HG03196 (cell line): ENCODE measurements around the gene BRPF3.

ENCODE experiments used
- ATAC-seq: cut with Tn5 transposase; IDR thresholded peaks from one replicate; pipeline ENCODE4 v1.9.1; 2021; ENCODE audit not compliant: unreplicated experiment

Gene BRPF3

DNA sequence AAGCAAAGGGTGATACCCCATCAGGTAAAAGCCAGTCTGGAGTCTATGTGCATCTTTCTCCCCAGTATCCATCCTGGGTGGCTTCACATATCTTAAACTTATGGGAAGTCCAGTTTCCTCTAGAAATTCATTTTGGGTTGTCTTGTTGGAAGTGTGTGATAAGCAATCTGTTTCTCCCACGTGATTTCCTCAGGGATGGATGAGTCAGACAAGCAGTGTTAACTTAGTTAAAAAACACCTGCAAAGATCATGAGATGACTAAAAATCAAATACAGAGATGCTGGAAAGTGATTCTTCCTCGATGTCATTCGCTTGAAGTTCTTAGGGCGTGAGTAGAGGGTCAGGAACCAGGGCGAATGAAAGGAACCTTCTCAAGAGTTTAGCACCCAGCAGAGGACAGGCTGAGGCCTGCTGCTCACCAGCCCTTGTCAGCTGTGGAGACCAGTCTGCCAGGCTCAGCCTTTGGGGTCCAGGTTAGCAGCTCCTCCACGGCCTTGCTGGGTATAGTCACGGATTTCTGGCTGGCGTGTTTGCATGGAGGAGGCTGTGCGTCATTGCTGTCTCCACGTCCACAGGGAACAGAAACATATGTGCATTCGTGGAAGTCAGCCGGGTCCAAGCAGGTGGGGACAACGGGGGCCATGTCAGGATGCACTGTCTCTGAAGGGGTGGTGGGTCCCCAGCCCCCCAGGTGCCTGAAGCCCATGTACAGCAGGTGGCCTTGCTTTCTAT, 70.5 kb downstream of the BRPF3 start:
- ATAC-seq, result no peak

- no peak for ATAC-seq
Observed at GRCh38 chr6:36267731-36268477, 71.4 kb downstream of the BRPF3 start.

DNA sequence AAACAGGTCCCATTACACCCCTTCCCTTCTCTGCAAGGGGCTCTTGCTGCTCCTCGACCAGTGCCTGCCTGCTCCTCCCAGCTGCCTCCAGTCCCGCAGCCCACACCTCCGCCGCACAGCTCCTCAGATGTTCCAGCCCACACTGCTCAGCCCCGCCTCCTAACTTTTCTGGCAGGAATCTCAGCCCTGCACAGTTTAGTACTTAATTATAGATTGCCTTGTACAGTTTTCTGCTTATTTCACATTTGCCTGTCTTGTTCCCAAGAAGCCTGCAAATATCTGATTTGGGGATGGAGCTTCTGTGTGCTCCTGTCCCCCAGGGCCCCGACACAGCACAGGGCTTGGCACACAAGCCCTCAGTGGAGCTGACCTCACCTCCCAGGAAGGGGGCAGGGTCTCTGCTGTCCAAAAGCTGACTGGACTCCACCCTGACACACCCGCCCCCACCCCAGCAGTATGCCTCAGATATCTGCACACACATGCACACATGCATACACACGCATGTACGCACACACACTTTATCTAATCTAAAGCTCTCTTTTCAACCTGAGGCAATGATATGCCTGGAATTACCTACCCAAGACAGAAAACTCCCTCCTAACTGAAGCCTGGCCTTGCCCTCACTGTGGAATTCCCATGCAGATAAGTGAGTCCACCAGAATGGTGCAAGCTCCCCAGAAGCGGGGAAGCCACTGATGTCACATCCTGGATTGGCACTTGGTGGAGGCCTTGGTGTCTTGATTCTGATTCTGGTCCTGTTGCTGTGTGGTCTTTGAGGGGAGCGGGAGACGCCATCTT, 72.1 kb downstream of the BRPF3 start:
- no peak for ATAC-seq

DNA sequence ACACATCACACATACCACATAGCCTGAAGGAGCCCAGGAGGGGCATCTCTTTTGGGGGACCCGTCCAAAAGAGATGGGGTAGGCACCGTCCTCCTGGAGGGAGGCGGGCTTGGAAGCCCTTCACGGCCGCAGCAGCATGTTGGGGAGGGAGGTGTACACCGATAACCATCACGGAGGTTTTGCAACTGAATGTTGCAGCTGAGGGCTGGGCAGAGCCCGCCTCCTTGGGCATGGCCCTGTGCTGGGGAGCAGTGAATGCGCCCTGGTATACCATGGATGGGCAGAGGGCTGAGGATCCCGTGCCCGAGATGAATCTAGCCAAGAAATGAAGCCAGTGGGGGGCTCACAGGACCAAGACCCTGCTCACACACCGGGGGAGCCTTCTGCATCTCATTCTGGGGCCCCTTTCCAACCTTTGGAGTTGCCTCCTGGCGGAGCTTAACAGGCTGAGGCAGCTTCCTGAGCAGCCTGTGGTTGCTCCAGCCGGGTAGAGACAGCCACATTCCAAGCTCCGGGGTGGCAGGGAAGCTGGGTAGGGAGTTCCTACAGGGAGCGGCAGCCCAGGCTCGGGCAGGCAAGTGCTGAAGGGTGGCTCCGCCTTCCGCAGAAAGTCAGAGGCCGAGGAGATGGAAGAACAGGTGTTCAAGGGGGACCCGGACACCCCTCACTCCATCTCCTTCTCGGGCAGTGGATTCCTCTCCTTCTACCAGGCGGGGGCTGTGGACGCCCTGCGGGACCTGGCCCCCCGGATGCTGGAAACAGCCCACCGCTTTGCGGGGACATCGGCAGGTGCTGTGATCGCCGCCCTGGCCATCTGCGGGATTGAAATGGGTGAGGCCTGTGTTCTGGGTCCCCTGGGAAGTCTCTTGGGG, 73.5 kb downstream of the BRPF3 start, which contains the start of gene PNPLA1:
TSS of gene PNPLA1 (plus strand) at position 227 of the 872 bp plus-strand sequence. CDS start at position 627, 400 bp downstream.
- ATAC-seq, result no peak

- ATAC-seq, result no peak
Observed at GRCh38 chr6:36272234-36272633, 75.7 kb downstream of the BRPF3 start.

DNA sequence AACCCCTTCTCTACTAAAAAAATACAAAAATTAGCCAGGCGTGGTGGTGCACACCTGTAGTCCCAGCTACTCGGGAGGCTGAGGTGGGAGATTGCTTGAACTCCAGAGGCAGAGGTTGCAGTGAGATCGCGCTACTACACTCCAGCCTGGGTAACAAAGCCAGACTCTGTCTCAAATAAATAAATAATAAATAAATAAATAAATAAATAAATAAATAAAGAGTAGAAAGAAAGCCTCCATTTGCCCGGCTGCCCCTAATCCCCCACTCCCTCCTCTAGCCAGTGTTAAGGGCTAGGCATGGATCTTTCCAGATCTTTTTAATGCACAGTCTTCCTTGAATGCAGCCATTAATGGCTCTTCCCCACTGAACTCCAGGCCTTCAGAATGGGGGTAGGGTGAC, 76.5 kb downstream of the BRPF3 start:
- ATAC-seq, result no peak

- no peak for ATAC-seq
Observed at GRCh38 chr6:36273802-36274514, 77.4 kb downstream of the BRPF3 start.

DNA sequence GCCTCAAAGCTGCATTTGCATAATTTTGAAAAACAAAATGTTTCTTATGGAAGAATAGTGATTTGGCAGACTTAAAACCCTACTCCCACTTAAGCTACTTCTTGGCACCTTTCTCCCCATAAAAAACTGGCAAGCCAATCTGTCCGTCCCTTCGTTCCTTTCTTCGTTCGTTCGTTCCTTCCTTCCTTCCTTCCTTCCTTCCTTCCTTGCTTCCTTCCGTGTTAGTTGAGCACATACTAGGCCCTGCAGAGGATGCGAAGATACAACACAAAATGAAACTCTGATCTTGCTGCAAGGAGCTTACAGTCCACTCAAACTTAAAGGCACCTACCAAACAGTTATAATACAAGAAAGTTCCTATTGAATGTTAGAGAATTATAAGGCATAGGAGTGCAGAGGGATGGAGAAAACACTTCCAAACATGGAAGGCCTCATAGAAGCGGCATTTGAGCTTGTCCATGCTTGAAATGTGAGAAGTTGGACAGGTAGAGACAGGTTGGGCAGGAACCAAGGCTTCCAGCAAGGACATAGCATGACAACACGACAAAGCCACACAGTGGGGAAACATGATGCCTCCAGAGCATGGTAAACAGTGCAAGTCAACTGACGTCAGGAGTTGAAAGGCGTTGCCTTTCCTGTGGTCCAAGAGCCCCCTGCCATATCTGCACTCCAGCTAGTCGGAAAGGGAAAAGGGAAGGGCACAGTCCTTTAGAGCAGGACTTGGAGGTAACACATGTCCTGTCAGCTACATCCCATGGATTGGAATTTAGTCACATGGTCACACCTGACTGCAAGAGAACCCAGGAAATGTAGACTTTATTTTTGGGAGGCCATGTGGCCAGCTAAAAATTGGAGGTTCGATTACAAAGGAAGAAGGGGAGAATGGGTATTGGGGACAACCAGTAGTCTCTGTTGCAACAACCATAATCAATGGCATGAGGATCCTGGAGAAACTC, 80.3 kb downstream of the BRPF3 start:
- ATAC-seq, result no peak

DNA sequence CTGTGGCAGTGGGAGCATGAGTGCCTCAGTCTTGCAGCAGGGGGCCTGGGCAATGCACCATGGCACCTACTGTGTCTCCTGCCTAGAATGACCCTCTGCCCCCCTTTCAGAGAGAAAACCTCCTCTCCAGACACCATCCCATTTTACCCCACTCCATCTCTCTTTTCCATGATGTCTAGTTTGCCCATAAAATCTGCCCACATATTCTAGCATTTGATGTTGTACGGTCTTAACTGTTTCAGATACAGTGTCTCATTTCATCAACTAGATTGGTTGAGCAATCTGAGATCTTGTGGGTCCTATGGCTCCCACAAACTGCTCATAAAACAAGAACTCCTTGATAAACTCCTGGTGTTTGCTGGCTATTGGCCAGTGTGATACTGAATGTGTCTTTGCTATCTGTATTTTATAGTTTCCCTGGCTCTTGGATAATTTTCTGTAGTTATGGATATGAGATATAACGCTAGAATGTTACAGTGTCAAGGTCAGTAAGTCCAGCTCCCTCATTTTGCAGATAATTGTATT, 81.5 kb downstream of the BRPF3 start:
- ATAC-seq, result no peak

- no peak for ATAC-seq
Observed at GRCh38 chr6:36280467-36280866, 83.9 kb downstream of the BRPF3 start.

- no peak for ATAC-seq
Observed at GRCh38 chr6:36280983-36281382, 84.4 kb downstream of the BRPF3 start.
